SK-N-SH (cell line): ENCODE measurements around the gene TAF6. TPM values are rescaled to one million over a fixed set of nuclear protein-coding genes. Genes with fewer than 3 reads are reported as not detected.

Experiments used
- CTCF ChIA-PET: fragments of 300-600, 350-600 bp; formaldehyde crosslinking; extraction: SDS; loops from one replicate; lab custom pipeline; 2021; lab: Yijun Ruan, JAX
- POLR2A ChIA-PET: fragments of 350-600 bp; sonication (Branson Sonifier 250); formaldehyde crosslinking; extraction: SDS; loops from one replicate; lab custom pipeline; 2020; ENCODE audit warnings: antibody characterized with exemption, inconsistent platforms; lab: Yijun Ruan, JAX
- DNase-seq: peaks from one replicate; pipeline ENCODE4 v3.0.0; 2012
- H2AFZ ChIP-seq: fragments of 200-600 bp; sonication (generic); 2 replicates; pipeline ENCODE4 v1.8.1; 2016; ENCODE audit warnings: antibody characterized with exemption, mild to moderate bottlenecking, low read depth
- H3F3A ChIP-seq: fragments of 200-600 bp; sonication (generic); replicated peaks from 2 replicates; pipeline ENCODE3; 2016; ENCODE audit warnings: antibody characterized with exemption, mild to moderate bottlenecking; ENCODE audit not compliant: insufficient read depth
- H3K27ac ChIP-seq, 2 experiments: fragments of 200-500 bp in 1 of 2; fragments of 200-600 bp in 1 of 2; sonication (Bioruptor generic) in 1 of 2; sonication (generic), shearing (Covaris generic) in 1 of 2; 2 replicates each; pipeline versions ENCODE4 v1.5.1 to v1.6.1; 2014 to 2016; ENCODE audit warnings: low read depth in 2 of 2, inconsistent platforms in 1 of 2, low read length in 1 of 2, mild to moderate bottlenecking in 1 of 2, mixed read lengths in 1 of 2
- H3K27me3 ChIP-seq: fragments of 200-600 bp; sonication (generic), shearing (Covaris generic); 2 replicates; pipeline ENCODE4 v1.6.1; 2016; ENCODE audit warnings: mixed run types; ENCODE audit not compliant: insufficient read depth
- H3K36me3 ChIP-seq, 2 experiments: fragments of 200-500 bp in 1 of 2; fragments of 200-600 bp in 1 of 2; sonication (Bioruptor generic) in 1 of 2; sonication (generic) in 1 of 2; replicated peaks in 1 of 2; 2 replicates each; pipeline versions ENCODE3 to v1.5.1; 2014 to 2016; ENCODE audit warnings: low read length in 1 of 2, mild to moderate bottlenecking in 1 of 2; ENCODE audit not compliant: insufficient read depth in 2 of 2, control insufficient read depth in 1 of 2
- H3K4me1 ChIP-seq, 2 experiments: fragments of 200-500 bp in 1 of 2; fragments of 200-600 bp in 1 of 2; sonication (Bioruptor generic) in 1 of 2; sonication (generic), shearing (Covaris generic) in 1 of 2; 2 replicates each; pipeline versions ENCODE4 v1.5.1 to v1.6.1; 2014 to 2016; ENCODE audit warnings: low read depth in 1 of 2, low read length in 1 of 2, mixed run types in 1 of 2; ENCODE audit not compliant: insufficient read depth in 2 of 2, control insufficient read depth in 1 of 2
- H3K4me2 ChIP-seq: fragments of 200-600 bp; sonication (generic), shearing (Covaris generic); 2 replicates; pipeline ENCODE4 v1.6.1; 2017; ENCODE audit warnings: mixed run types
- H3K4me3 ChIP-seq, 2 experiments: fragments of 200-500 bp in 1 of 2; fragments of 200-600 bp in 1 of 2; sonication (Bioruptor generic) in 1 of 2; sonication (generic), shearing (Covaris generic) in 1 of 2; 2 replicates each; pipeline versions ENCODE4 v1.5.1 to v1.8.1; 2014 to 2016; ENCODE audit warnings: low read depth in 2 of 2, inconsistent platforms in 1 of 2, low read length in 1 of 2, mild to moderate bottlenecking in 1 of 2, mixed read lengths in 1 of 2, moderate library complexity in 1 of 2
- H3K79me2 ChIP-seq: fragments of 200-600 bp; sonication (generic); 2 replicates; pipeline ENCODE4 v1.8.1; 2017; ENCODE audit warnings: mild to moderate bottlenecking; ENCODE audit not compliant: insufficient read depth
- H3K9ac ChIP-seq: fragments of 200-600 bp; sonication (generic); 2 replicates; pipeline ENCODE4 v1.6.1; 2017; ENCODE audit warnings: mixed run types
- H3K9me2 ChIP-seq: fragments of 200-600 bp; sonication (generic); 2 replicates; pipeline ENCODE4 v1.6.1; 2017; ENCODE audit warnings: mixed run types
- H3K9me3 ChIP-seq: fragments of 200-600 bp; sonication (generic); 2 replicates; pipeline ENCODE4 v1.6.1; 2017; ENCODE audit warnings: mixed run types, mild to moderate bottlenecking, moderate library complexity
- H4K20me1 ChIP-seq: fragments of 200-600 bp; sonication (generic); 2 replicates; pipeline ENCODE4 v1.6.1; 2017; ENCODE audit warnings: mild to moderate bottlenecking, mixed run types; ENCODE audit not compliant: insufficient read depth
- CHD2 ChIP-seq: fragments of 150-350 bp; IDR thresholded peaks from 2 replicates; pipeline ENCODE4 v1.6.1; 2018; ENCODE audit warnings: low read length; ENCODE audit not compliant: partially characterized antibody
- ELF1 ChIP-seq: IDR thresholded peaks from 2 replicates; pipeline ENCODE4 v1.4.0; 2012
- EP300 ChIP-seq, 2 experiments: IDR thresholded peaks; 2 replicates each; pipeline versions ENCODE4 v1.4.0 to v1.6.1; 2012; ENCODE audit warnings: borderline replicate concordance in 1 of 2, low read depth in 1 of 2, low read length in 1 of 2
- FOXM1 ChIP-seq: IDR thresholded peaks from 2 replicates; pipeline ENCODE4 v1.4.0; 2012; ENCODE audit warnings: low read depth, mild to moderate bottlenecking
- GATA2 ChIP-seq: sonication (generic); formaldehyde crosslinking; IDR thresholded peaks from 2 replicates; pipeline ENCODE4 v1.5.0; 2020; ENCODE audit warnings: mild to moderate bottlenecking, missing genetic modification reagents
- MXI1 ChIP-seq: IDR thresholded peaks from 2 replicates; pipeline ENCODE4 v1.6.1; 2012; ENCODE audit warnings: mild to moderate bottlenecking, low read depth, low read length, improper control_type of control experiment
- NFIC ChIP-seq: IDR thresholded peaks from 2 replicates; pipeline ENCODE4 v1.4.0; 2012; ENCODE audit warnings: borderline replicate concordance
- NRF1 ChIP-seq: IDR thresholded peaks from 2 replicates; pipeline ENCODE4 v1.6.1; 2012; ENCODE audit warnings: low read depth, mild to moderate bottlenecking, low read length
- POLR2AphosphoS5 ChIP-seq: IDR thresholded peaks from 2 replicates; pipeline ENCODE4 v1.6.1; 2012; ENCODE audit warnings: low read depth, low read length
- RAD21 ChIP-seq: IDR thresholded peaks from 2 replicates; pipeline ENCODE4 v1.6.1; 2012; ENCODE audit warnings: mild to moderate bottlenecking, low read length
- RCOR1 ChIP-seq: fragments of 150-350 bp; IDR thresholded peaks from 2 replicates; pipeline ENCODE4 v1.6.1; 2017; ENCODE audit warnings: antibody characterized with exemption, low read length
- RXRA ChIP-seq: IDR thresholded peaks from 2 replicates; pipeline ENCODE4 v1.4.0; 2012; ENCODE audit warnings: low read depth, mild to moderate bottlenecking, borderline replicate concordance
- SIN3A ChIP-seq: IDR thresholded peaks from 2 replicates; pipeline ENCODE4 v1.6.1; 2012; ENCODE audit warnings: low read depth, mild to moderate bottlenecking, low read length, moderate library complexity, borderline replicate concordance
- TAF1 ChIP-seq: IDR thresholded peaks from 2 replicates; pipeline ENCODE4 v1.6.1; 2012; ENCODE audit warnings: low read depth, mild to moderate bottlenecking, low read length, moderate library complexity, borderline replicate concordance
- TCF12 ChIP-seq: IDR thresholded peaks from 2 replicates; pipeline ENCODE4 v1.4.0; 2012
- TEAD4 ChIP-seq: IDR thresholded peaks from 2 replicates; pipeline ENCODE4 v1.4.0; 2012; ENCODE audit warnings: mild to moderate bottlenecking, borderline replicate concordance; ENCODE audit not compliant: insufficient read depth
- WGBS: methylation state at CpG from one replicate; pipeline ENCODE4 v1.1.6; 2017; ENCODE audit warnings: low lambda C conversion rate; 5-methylcytosine and 5-hydroxymethylcytosine counted together
- polyA plus RNA-seq, 3 experiments: library from polyadenylated mRNA; depleted of rRNA; stranded (reverse); fragments of >200 nt; gene quantifications; 2 replicates each; pipeline ENCODE4 v1.2.3, GENCODE V29; 2012
- TF ChIP-seq, protein P1 (sequence below): IDR thresholded peaks from 2 replicates; pipeline ENCODE4; 2012
- TF ChIP-seq, protein P2 (sequence below): IDR thresholded peaks from 2 replicates; pipeline ENCODE4 v1.4.0; 2012; ENCODE audit warnings: low read depth, borderline replicate concordance
- TF ChIP-seq, protein P3 (sequence below): IDR thresholded peaks from 2 replicates; pipeline ENCODE4 v1.4.0; 2012; ENCODE audit warnings: low read depth
- TF ChIP-seq, protein P4 (sequence below): IDR thresholded peaks from 2 replicates; pipeline ENCODE4 v1.6.1; 2012; ENCODE audit warnings: mild to moderate bottlenecking, low read depth, low read length, moderate library complexity

The TAF6 gene
- polyA plus RNA-seq, 1 of the 3 experiments (the other 2 are of a cell fraction) = 70.5 TPM

DNA sequence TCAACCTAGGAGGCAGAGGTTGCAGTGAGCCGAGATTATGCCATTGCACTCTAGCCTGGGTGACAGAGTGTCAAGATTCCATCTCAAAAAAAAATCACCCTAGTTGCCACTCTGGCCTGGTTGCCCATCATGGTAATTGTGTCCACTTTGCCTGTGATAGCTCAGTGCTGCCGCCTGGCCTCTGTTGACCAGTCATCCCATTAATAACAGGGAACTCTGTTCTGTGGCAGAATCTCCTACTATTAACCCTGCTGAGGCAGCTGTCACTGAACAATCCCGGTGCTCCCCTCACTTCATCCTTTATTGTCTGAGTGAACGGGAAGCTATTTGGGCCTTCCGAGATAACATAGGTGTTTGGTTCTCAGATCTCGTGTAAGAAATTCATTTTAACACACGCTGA, 52.2 kb downstream of the TAF6 start:
- no peak for DNase-seq
- Histone ChIP-seq H3K36me3 (peaks cover 36 to 64% of the 10 kb centered on the region in 2 experiments), H3K4me1 (peaks cover 0 to 21% of the 10 kb centered on the region in 2 experiments; a peak in 1 of 4 replicates), H3K9me3 (peaks cover 23% of the 10 kb centered on the region), H2AFZ (no peak overlapping the region), H3K4me3 (no peak overlapping the region), H3K9ac (no peak overlapping the region), H3K9me2 (no peaks in the 10 kb centered on the region), H3K27ac (peak overlapping the region in 1 of 2 experiments; percentile 16; a peak in 1 of 4 replicates), H3K4me2 (no peak overlapping the region), H3F3A (peaks cover 45% of the 10 kb centered on the region), H4K20me1 (no peaks in the 10 kb centered on the region), H3K79me2 (no peaks in the 10 kb centered on the region), H3K27me3 (no peaks in the 10 kb centered on the region)
- ChIA-PET CTCF (interaction anchor here (0.8 to 1.1 kb wide), 7 partner anchors 9 to 102 kb away, joined by 3 to 4 read pairs (median 3); partner anchors contain the start of genes GAL3ST4 and ZNF3), POLR2A (interaction anchor here (0.8 to 1.4 kb wide), 2 partner anchors 13 to 34 kb away, joined by 3 read pairs; partner anchors contain the start of gene MCM7)
- TF ChIP-seq TAF1 = no peak
- peak; percentile 47 for TF ChIP-seq CHD2
- TF ChIP-seq MXI1 = no peak
- TF ChIP-seq RXRA = no peak
- 87% methylated on average over 7 of the region's 7 CpGs for WGBS

DNA sequence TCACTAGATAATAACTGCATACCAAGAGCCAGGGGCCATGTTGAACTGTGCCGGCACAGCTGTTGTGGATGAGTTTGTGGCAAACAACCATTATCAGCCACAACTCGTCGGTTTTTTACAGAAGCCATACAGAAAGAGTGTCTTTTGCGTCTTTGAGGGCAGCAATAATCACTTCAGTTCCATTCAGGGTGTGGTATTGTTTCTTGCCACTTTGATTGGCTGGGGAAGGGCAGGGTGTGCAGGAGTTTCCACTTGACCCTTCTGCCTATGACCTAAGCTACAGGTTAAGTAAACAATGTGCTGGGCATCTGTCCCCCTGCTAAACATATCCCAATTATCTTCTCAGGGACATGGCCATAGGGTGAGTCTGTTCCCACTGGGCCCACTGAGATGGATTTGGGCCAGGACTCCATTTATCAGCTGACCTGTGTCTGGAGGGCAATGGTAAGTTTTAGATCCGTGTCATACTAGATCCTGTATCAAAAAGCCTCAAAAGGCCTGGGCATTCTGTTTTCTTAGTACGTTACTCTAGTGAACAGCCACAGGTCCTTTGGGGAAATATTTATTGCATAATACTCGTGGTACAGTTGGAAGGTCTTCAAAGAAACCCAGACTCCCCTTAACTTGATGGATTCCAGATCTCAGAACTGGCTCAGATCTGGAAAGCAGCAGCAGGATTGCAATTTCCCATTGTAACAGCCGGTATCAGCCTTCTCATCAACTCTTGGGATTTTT, 53.5 kb downstream of the TAF6 start:
- Histone ChIP-seq H3K4me1 (peaks cover 0 to 21% of the 10 kb centered on the region in 2 experiments; a peak in 1 of 4 replicates), H3F3A (peaks cover 44% of the 10 kb centered on the region), H4K20me1 (no peaks in the 10 kb centered on the region), H2AFZ (no peak overlapping the region), H3K4me2 (no peak overlapping the region), H3K9ac (no peak overlapping the region), H3K9me3 (peaks cover 11% of the 10 kb centered on the region), H3K36me3 (peaks cover 27 to 56% of the 10 kb centered on the region in 2 experiments), H3K27me3 (no peaks in the 10 kb centered on the region), H3K9me2 (no peaks in the 10 kb centered on the region), H3K4me3 (no peak overlapping the region), H3K79me2 (no peaks in the 10 kb centered on the region), H3K27ac (peak overlapping the region; percentile 29 to 50; a peak in 3 of 4 replicates)
- POLR2A ChIA-PET = interaction anchor here (0.5 kb wide), 1 partner anchor 16 kb away, joined by 3 read pairs; the partner anchor contains the start of gene ZSCAN21
- WGBS = 41% methylated on average over 8 of the region's 8 CpGs
- CTCF ChIA-PET = interaction anchor here (1.2 to 1.9 kb wide), 3 partner anchors 9 to 15 kb away, joined by 3 to 6 read pairs (median 6); partner anchors contain the start of gene ZNF3
- peak; percentile 65 for DNase-seq
- TF ChIP-seq NRF1 = no peak
- TF ChIP-seq, protein P1, sequence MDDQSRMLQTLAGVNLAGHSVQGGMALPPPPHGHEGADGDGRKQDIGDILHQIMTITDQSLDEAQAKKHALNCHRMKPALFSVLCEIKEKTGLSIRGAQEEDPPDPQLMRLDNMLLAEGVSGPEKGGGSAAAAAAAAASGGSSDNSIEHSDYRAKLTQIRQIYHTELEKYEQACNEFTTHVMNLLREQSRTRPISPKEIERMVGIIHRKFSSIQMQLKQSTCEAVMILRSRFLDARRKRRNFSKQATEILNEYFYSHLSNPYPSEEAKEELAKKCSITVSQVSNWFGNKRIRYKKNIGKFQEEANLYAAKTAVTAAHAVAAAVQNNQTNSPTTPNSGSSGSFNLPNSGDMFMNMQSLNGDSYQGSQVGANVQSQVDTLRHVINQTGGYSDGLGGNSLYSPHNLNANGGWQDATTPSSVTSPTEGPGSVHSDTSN = peak; percentile 69
- TF ChIP-seq RXRA = no peak; the same call in 1 of the 2 replicates
- no peak for TF ChIP-seq RAD21
- TF ChIP-seq TCF12 = peak; percentile 95
- TF ChIP-seq SIN3A = 0 out of 2 replicates have a peak, but pooled peaks have one; percentile 11
- TF ChIP-seq, protein P2, sequence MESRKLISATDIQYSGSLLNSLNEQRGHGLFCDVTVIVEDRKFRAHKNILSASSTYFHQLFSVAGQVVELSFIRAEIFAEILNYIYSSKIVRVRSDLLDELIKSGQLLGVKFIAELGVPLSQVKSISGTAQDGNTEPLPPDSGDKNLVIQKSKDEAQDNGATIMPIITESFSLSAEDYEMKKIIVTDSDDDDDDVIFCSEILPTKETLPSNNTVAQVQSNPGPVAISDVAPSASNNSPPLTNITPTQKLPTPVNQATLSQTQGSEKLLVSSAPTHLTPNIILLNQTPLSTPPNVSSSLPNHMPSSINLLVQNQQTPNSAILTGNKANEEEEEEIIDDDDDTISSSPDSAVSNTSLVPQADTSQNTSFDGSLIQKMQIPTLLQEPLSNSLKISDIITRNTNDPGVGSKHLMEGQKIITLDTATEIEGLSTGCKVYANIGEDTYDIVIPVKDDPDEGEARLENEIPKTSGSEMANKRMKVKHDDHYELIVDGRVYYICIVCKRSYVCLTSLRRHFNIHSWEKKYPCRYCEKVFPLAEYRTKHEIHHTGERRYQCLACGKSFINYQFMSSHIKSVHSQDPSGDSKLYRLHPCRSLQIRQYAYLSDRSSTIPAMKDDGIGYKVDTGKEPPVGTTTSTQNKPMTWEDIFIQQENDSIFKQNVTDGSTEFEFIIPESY = no peak
- TF ChIP-seq RCOR1 = peak; percentile 88; the same call in 1 of the 2 replicates
- TF ChIP-seq ELF1 = no peak
- TF ChIP-seq POLR2AphosphoS5 = peak; percentile 75
- TF ChIP-seq, protein P3, sequence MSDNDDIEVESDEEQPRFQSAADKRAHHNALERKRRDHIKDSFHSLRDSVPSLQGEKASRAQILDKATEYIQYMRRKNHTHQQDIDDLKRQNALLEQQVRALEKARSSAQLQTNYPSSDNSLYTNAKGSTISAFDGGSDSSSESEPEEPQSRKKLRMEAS = no peak
- TF ChIP-seq, protein P4, sequence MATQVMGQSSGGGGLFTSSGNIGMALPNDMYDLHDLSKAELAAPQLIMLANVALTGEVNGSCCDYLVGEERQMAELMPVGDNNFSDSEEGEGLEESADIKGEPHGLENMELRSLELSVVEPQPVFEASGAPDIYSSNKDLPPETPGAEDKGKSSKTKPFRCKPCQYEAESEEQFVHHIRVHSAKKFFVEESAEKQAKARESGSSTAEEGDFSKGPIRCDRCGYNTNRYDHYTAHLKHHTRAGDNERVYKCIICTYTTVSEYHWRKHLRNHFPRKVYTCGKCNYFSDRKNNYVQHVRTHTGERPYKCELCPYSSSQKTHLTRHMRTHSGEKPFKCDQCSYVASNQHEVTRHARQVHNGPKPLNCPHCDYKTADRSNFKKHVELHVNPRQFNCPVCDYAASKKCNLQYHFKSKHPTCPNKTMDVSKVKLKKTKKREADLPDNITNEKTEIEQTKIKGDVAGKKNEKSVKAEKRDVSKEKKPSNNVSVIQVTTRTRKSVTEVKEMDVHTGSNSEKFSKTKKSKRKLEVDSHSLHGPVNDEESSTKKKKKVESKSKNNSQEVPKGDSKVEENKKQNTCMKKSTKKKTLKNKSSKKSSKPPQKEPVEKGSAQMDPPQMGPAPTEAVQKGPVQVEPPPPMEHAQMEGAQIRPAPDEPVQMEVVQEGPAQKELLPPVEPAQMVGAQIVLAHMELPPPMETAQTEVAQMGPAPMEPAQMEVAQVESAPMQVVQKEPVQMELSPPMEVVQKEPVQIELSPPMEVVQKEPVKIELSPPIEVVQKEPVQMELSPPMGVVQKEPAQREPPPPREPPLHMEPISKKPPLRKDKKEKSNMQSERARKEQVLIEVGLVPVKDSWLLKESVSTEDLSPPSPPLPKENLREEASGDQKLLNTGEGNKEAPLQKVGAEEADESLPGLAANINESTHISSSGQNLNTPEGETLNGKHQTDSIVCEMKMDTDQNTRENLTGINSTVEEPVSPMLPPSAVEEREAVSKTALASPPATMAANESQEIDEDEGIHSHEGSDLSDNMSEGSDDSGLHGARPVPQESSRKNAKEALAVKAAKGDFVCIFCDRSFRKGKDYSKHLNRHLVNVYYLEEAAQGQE = 0 out of 2 replicates have a peak, but pooled peaks have one; percentile 7
- TF ChIP-seq GATA2 (CRISPR knock-in tag) = peak; percentile 79
- 0 out of 2 replicates have a peak, but pooled peaks have one; percentile 12 for TF ChIP-seq TEAD4
- peak; percentile 77; the same call in 1 of the 2 replicates for TF ChIP-seq NFIC
- TF ChIP-seq EP300 (IDR thresholded peaks at IDR 0.05; ENCODE audit: borderline replicate concordance in 1 of 2, low read depth in 1 of 2, low read length in 1 of 2) = peak; percentile 16 to 55; a peak in 2 of 4 replicates
- no peak for TF ChIP-seq FOXM1
